GM21825 (cell line): ENCODE results near the gene KRT6B.
"Not testable (repeated sequence)": the region's sequence is repeated elsewhere in the genome, so short reads cannot be mapped to it uniquely, and the experiment has no call there.

ENCODE experiments used
- ATAC-seq: cut with Tn5 transposase; IDR thresholded peaks from one replicate; pipeline ENCODE4 v1.9.1; 2021; ENCODE audit warnings: mild to moderate bottlenecking, moderate library complexity; ENCODE audit not compliant: unreplicated experiment

KRT6B gene

DNA sequence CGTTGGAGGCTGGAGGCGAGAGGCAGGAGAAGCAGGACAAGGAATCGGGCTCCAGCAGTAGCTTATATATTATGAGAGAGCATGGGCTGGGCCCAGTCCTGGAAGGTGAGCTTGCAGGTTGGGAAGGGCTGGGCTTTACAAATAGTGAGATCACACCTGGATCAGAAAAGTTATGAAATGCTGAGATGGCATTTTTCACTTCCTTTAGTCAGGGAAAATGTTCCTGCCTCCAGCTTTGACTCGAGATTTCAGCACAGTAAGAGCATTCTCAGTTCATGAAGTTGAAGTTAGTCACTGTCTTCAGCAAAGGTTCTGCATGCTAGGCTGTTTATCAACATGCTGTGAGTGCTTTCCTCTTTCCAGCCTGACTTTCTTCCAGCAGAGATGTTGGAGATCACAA, 21.8 kb upstream of the KRT6B start, which contains the start of gene KRT6C:
KRT6C (minus strand) TSS at position 38 of the 400 bp plus-strand sequence. CDS start 68 bp downstream, outside the sequence.
- ATAC-seq = no peak

GRCh38 chr12:52469853-52470252, 17.9 kb upstream of the KRT6B start:
- no peak for ATAC-seq

- no peak for ATAC-seq
Observed at GRCh38 chr12:52464897-52465296, 13.0 kb upstream of the KRT6B start.

GRCh38 chr12:52461693-52462092, 9.7 kb upstream of the KRT6B start:
- ATAC-seq = no peak

DNA sequence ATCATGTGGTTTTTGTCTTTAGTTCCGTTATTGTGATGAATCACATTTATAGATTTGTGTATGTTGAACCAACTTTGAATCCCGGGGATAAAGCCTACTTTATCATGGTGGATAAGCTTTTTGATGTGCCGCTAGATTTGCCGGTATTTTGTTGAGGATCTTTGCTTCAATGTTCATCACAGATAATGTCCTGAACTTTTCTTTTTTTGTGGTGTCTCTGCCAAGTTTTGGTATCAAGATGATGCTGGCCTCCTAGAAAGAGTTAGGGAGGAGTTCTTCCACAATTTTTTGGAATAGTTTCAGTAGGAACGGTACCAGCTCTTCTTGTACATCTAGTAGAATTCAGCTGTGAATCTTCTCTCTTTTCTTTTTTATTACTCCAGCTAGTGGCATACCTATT, 6.9 kb upstream of the KRT6B start:
- no peak for ATAC-seq

- no peak for ATAC-seq
Observed at GRCh38 chr12:52455821-52456220, 3.9 kb upstream of the KRT6B start.

- ATAC-seq = no peak
Observed at GRCh38 chr12:52454411-52455201, 2.7 kb upstream of the KRT6B start.

DNA sequence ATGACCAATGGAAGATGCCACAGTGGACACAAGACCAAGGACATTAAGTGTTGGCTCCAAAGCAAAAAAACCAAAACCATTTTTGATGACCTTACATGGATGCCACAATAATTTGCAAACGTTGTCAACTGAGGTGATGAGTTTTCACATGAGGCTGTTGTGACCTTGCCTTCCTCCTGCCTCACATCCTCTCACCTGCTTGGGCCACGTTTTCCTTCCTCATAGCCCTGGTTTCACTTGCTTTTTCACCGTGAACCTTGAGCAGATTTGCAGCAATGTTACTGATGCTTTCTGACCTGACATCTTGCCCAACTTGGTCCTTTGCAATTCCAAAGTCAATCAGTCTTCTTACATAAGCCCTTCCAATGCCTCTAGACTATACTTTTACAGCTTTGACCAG, 3.7 kb downstream of the KRT6B start:
- ATAC-seq = no peak

DNA sequence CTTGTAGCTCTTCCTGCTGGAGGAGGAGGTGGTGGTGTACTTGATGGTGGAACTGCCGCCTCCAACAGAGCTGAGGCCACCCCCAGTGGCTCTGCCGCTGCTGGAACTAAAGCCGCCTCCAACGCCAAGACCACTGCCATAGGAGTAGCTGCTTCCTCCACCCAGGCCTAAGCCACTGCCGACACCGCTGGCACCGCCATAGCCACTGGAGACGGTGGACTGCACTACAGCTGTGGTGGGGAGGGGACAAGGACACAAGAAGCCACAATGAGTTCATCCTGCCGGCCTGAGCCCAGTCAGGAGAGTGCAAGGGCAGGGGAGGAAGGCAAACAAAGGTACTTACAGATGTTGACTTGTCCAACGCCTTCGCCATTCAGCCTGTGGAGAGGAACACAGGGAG, 4.8 kb downstream of the KRT6B start:
- not testable (repeated sequence) for ATAC-seq

GRCh38 chr12:52446367-52447045, 5.4 kb downstream of the KRT6B start:
- ATAC-seq = no peak

DNA sequence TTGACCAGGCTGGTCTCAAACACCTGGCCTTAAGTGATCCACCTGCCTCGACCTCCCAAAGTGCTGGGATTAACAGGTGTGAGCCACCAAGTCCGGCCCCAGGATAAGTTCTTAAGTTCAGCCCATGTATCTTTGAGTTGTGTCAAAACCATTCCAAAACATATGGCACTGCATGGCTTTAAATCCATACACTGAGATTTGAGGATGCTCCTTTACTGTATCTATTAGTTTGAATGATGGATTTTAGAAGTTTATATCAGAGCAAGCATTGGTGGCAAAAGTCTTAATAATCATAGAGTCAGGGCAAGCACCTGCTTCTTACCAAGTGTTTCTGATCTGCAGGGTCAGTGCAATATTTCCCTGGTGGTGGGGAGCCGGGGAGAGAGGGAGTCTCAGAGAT, 6.1 kb downstream of the KRT6B start:
- no peak for ATAC-seq

- no peak for ATAC-seq
Observed at GRCh38 chr12:52444647-52445595, 7.0 kb downstream of the KRT6B start.

DNA sequence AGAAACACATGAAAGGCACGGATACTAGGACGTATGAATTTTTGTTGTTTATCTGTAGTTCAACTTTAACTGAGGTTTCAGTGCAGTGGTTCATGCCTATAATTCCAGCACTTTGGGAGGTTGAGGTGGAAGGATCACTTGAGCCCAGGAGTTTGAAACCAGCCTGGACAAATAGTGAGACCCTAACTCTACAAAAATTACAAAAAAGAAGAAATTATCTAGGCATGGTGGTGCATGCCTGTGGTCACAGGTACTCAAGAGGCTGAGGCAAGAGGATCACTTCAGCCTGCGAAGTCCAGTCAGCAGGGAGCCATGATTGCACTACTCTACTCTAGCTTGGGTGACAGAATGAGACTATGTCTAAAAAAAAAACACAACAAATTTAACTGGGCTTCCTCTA, 8.0 kb downstream of the KRT6B start:
- no peak for ATAC-seq

- ATAC-seq = no peak
Observed at GRCh38 chr12:52442600-52443061, 9.3 kb downstream of the KRT6B start.

DNA sequence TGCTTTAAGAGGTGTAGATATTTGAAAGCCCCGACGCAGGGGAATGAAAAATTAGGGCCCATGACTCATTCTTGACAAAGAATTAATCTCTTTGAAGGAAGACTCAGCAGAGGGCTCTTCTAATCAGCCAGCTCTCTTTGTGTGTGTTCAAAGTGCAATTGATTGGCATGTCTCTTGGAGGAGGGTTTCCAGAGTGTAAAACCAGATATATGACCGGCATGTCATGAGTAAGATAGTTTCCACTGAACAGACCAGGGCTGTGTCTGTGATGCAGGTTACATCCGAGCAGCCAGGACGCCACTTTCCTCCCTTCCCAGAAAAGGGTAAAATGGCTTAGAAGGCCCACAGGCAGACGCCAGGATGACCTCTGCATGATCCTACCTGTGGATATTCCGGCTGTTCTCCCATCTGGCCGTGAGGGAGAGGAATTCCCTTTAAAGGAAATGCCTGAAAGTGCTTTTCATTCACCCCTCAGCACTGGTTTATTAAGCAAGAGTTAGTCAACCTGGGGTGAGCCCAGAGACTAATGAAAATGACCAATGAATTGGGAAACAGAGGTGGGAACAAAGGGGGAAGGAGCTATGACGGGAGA, 10.5 kb downstream of the KRT6B start:
- no peak for ATAC-seq

- ATAC-seq = no peak
Observed at GRCh38 chr12:52440821-52441319, 11.1 kb downstream of the KRT6B start.

GRCh38 chr12:52439845-52440244, 12.1 kb downstream of the KRT6B start:
- no peak for ATAC-seq

DNA sequence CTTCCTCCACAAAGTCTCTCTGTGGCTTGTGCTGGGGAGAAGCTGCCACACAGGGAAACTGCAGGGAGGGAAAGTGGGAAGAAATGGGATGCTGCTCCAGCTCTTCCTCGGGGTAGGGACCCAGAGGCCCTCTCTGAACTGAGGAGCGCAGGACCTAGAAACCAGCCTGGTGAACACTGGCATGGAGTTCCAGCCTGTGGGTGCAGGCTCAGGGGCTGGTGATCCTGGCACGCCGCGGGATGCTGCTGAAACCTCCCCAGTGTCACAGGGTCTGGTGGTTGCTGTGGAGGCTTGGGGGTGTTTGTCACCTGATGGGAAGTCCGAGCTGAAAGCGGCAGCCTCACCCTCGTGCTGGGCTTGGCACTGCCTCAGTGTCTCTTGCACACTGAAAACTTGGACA, 12.5 kb downstream of the KRT6B start:
- no peak for ATAC-seq

DNA sequence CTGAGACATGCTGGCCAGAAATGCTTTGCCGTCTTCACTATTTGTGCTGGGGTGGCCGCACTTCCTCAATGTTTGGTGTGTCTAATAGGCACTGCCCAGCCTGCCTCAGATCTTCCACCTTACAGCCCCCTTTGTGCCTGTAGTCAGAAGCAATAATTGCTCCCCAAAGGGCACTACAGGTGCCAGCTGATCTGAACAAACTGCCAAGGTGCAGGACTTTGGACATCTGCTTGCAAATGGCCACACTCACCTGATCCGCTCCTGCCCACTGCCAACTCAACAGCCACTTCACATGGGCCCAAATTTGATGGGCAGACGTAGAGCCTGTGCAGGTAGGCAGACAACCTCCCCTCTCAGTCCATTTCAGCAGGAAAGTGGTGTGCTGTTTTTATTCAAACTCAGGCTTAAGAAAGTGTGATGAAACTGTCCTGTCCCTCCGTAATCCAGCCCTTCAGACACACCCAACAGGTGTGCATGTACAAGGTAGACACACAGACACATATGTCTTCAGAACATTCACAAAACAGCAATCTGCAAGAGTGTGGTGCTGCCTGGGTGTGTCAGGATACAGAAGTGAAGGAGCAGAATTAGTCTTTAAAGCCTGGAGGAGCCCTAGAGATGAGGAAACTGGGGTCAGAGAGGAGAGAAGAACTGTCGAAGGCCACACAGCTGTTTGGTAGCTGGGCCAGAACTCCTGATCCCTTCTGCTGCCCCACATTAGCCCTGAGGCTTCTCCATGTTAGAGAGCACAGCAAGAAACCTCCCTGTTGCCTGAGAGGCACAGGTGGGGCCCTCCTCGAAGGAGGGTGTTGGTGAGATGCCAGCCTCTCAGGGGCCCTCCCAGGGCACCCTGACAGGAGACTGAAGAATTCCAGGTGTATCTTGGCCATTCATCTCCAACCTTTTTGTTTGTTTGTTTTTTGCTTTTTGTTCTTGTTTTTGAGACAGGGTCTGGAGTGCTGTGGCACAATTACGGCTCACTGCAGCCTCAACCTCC, 13.3 kb downstream of the KRT6B start:
- no peak for ATAC-seq
